AG08395 (cell line): Measurements from ENCODE around the gene PITX3.
"Not testable (repeated sequence)": the region's sequence is repeated elsewhere in the genome, so short reads cannot be mapped to it uniquely, and the experiment has no call there.

ENCODE experiments used
- DNase-seq: peaks from one replicate; pipeline ENCODE4 v3.0.0; 2012; ENCODE audit warnings: mixed read lengths, low spot score

PITX3 gene

DNA sequence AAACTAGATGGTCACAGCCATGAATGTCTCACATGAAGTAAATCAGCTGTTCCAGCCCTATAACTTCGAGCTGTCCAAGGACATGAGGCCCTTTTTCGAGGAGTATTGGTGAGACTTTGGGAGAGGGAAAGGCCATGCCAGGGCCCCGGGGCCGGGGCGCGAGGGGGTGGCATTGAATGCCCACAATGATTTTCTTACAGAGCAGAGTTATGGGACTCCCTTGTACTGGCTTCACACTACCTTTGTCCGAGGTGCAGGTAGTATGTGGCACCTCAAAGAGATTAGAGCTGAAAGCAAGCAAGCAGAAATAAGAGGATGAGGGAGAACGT, 14.8 kb downstream of the PITX3 start:
- no peak for DNase-seq

DNA sequence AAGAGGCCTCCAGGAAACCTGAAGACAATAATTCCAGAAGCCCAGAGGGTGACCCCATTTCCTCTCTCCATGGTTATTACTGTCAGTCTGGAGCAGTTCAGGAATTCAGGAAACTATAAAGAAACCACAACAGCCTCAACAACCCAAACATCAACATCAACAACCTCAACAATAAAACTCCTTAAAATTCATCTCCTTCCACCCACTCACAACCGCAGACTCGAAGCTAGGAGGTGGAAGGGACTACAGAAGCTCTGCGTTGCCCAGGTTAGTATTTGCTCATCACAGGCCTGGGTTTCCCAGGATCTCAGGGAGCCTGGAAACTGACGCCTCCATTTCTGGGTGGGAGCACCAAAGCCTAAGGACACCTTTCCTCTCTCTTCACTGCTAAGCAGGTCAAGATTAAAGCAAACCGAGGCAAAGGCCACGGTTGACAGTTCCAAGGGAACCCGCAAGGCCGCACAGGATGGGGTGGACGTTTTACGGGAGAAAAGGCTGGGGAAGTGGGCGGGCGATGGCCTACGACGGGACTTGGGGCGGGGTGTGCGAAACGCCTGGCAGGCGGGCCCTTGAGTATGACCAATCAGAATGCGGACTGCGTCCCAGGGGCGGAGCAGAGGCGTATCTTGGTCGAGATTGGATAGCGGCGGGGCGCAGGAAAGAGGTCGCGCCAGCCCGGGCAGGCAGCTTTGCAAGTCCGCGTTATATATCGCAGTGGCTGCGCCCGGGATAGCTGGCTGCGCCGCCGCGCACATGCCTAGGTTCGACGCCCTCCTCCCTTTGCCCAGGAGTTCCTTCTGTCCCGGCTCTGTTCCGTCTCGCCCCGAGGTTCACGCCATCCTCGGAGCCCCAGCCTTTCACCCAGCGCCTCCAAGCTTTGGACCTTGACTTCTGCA, 15.4 kb downstream of the PITX3 start, which contains the start of gene ELOVL3:
Gene ELOVL3 (plus strand): TSS at position 654 of the 896 bp plus-strand sequence. CDS start 250 bp downstream, outside the sequence.
- peak; percentile 98 for DNase-seq

DNA sequence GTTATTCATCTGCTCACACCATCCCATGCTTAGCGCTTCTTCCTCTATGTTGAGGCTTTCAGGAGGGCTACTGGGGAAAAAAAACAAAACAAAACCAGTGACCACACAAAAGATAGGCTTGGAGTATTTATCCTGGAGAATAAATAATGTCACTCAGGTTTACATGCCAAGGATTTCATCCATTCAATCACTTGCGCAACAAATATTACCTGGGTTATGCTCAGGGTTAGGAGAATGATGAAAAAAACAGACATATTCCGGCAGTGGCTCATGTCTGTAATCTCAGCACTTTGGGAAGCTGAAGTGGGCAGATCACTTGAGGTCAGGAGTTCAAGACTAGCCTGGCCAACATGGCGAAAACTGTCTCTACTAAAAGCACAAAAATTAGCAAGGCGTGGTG, 18.5 kb downstream of the PITX3 start:
- DNase-seq, result no peak

DNA sequence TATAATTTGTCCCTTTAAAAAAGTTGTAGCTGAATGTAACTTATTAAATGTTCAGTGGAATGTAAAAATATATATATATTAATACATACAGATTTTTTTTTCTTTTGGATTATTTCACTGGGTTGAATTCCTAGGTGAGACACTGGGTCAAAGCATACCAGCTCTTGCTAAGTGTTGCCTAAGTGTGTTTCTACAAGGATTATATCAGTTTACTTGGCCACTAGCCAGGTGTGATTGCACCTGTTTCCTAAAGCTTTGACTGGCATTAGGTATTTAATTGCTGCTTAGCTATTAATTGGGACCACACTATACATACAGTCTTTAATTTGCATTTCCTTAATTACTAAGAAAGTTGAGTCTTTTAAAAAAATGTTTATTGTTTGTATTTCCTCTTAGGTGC, 20.7 kb downstream of the PITX3 start:
- no peak for DNase-seq

DNA sequence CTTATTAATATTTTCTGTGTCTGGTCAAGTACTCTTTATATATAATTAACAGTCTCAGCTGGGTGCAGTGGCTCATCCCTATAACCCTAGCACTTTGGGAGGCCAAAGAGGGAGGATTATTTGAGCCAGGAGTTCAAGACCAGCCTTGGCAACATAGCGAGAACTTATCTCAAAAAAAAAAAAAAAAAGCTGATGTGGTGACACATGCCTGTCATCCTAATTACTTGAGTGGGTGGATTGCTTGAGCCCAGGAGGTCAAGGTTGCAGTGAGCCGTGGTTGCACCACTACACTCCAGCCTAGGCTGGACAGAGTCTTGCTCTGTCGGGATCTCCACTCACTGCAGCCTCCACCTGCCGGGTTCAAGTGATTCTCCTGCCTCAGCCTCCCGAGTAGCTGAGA, 21.9 kb downstream of the PITX3 start:
- no peak for DNase-seq

DNA sequence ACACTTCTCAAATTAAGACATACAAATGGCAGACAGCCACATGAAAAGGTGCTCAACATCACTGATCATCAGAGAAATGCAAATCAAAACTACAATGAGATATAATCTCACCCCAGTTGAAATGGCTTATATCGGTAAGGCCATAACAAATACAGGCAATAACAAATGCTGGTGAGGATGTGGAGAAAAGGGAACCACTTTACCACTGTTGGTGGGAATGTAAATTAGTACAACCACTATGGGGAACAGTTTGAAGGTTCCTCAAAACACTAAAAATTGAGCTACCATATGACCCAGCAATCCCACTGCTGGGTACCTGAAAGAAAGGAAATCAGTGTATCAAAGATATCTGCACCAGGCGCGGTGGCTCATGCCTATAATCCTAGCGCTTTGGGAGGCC, 27.7 kb downstream of the PITX3 start:
- not testable (repeated sequence) for DNase-seq

DNA sequence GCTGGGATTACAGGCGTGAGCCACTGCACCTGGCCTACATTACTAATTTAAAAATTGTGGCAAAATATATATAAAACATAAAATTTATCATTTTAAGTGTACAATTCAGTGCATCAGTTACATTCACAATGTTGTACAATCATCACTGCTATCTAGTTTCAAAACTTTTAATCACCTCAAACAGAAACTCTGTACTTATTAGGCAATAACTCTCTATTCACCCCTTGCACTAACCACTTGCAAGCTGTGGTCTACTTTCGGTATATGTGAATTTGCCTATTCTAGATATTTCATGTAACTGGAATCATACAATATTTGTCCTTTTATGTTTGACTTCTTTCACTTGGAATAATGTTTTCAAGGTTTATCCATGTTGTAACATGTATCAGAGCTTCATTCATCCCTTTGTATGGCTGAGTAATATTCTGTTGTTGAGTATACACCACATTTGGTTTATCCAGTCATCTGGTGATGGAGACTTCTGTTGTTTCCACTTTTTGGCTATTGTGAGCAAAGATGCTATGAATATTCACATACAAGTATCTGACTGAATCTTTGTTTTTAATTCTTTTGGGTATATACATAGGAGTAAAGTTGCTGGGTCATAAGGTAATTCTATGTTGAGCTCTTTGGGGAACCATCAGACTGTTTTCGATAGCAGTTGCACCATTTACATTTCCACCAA, 29.6 kb downstream of the PITX3 start:
- DNase-seq, result no peak

DNA sequence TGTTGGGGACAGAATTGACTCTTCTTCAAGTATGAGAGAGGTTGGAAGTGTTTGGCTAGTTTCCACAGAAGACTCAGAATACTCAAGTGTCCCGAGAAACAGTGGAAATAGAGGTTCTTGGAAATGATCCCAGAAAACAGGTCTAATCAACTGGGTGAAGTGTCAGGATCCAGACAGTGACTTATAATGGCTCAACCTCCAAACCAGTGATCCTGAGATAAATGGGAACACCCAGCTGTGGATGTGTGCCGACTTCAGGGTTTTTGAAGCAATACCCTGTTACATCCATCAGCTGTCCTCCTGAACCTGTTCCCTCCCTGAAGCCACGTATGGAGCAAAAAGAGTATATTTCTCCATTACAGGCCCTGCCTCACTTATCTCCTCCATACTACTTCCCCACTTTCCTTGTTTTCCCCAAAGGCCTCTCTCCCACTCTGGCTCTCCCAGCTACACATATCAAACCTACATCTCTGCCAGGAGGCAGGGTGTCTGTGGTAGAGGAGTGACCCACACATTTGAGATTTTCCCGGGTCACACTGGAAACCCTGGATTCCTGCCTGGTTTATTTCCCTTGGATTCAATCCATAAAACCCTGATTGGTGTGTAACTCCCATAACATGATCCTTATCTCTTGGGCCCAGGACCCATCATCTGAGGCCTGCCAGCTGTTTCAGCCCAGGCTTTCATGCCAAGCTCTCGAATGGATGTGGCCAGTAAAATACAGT, 32.8 kb downstream of the PITX3 start:
- no peak for DNase-seq

DNA sequence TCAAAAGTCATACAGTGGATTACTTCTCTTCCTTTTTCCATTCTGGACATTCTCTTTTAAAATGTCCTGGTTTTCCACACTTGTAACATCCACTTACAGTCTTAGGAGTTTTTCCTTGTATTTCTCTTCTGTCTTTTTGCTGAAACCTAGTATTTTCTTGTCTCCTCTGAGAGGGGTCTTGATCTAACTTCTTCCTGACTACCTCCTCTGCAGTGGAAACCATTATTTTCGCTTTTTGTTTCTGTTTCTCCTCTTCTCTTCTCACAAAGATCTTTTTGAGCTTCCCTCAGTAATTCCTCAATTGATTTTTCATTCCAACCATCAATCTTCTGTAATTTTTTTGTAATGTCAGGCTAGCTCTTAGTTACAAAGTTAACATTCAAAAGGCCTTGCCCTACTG, 38.9 kb downstream of the PITX3 start:
- no peak for DNase-seq

DNA sequence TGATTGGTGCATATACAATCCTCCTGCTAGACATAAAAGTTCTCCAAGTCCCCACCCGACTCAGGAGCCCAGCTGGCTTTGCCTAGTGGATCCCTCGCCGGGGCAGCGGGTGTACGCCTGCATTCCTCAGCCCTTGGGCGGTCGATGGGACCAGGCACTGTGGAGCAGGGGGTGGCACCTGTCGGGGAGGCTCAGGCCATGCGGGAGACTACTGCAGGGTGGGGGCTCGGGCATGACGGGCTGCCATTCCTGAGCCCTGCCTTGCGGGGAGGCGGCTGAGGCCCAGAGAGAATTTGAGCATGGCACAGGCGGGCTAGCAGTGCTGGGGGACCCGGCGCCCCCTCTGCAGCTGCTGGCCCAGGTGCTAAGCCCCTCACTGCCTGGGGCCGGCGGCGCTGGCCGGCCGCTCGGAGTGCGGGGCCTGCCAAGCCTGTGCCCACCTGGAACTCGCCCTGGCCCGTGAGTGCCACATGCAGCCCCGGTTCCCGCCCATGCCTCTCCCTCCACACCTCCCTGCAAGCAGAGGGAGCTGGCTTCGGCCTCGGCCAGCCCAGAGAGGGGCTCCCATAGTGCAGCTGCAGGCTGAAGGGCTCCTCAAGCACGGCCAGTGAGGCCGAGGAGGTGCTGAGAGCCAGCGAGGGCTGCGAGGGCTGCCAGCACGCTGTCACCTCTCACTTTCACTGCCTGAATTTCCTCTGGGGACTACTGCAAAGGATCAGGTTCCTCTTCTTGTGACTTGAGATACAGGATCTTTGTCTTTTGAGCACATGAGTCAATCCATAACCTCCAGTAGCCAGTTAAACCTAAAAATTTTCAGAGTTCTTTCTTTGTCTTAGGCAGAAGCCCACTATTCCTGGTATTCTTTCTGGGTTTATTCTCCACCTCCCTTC, 40.3 kb downstream of the PITX3 start:
- DNase-seq, result no peak

DNA sequence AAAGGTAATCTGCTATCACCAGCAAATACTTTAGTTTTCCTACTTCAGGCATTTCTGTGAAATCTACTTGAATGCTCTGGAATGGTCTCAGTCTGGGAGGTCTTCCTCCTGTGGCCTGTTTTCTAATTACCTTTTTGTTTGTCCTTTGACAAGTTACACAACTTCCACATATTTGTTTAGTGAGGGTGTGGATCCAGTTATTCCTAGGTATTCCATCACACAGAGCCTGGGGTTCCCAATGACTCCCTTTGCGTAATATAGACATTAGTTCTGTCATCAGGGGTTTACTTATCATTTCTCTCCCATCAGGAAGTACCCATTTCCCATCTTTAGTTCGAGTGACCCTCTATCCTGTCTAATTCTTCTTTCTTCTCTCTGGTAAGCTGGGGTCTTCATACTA, 43.3 kb downstream of the PITX3 start:
- DNase-seq, result no peak

DNA sequence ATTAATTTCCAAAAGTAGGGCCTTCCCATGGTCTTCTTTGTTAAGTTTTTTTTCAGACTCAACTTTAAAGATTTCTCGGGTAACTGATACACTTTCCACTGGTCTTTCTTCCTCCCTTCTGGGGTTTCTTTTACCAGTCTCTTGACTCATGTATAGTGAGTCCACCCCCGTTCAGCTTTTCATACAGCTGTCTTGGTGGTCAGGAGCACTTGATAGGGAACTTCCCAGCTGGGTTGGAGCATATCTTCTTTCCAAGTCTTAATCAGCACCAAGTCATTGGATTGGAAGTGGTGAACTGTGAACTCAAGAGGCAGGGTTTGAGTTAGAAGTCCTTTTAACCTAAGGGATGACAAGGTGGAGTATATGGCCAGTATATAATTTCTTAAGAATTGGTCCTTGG, 44.4 kb downstream of the PITX3 start:
- DNase-seq, result no peak

DNA sequence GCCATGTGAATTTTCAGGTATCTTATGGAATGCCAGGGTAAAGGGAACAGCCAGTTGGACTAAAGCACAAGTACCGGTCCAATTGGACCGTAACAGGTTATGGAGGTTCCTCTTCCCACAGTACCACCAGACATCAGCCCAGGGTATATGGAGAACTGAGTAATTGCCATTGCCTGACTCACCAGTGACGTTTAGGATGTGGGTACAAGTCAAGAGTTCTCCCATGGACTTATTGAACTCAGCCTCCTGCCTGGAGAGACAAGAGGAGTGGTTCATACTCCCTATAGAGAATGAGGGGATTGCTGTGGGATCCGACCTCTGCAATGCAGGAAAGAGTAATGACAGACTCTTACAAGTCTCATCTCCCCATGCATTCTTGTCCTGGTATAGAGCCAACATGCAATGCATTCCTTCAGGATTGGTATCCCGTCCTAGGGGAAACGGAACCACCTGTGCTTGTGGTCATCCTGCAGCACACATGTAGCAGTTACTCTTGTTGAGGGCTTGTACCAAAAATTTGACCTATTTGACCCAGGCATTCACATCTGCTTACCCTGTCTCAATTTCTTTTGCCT, 45.9 kb downstream of the PITX3 start:
- DNase-seq, result no peak

DNA sequence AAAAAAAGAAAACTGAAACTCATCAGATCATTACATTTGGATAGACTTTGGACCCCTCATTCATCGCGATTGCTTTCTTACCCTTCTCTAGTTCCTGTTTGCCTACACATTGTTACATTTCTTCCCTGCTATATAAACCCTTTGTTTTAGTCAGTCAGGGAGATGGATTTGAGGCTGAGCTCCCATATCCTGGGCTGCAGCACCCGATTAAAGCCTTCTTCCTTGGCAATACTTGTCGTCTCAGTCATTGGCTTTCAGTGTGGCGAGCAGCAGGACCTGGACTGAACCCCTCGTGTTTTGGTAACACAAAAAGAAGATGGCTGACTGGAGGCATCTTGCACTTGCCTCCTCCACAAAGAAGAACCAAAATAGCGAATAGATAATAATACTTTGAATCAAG, 49.4 kb downstream of the PITX3 start:
- no peak for DNase-seq

DNA sequence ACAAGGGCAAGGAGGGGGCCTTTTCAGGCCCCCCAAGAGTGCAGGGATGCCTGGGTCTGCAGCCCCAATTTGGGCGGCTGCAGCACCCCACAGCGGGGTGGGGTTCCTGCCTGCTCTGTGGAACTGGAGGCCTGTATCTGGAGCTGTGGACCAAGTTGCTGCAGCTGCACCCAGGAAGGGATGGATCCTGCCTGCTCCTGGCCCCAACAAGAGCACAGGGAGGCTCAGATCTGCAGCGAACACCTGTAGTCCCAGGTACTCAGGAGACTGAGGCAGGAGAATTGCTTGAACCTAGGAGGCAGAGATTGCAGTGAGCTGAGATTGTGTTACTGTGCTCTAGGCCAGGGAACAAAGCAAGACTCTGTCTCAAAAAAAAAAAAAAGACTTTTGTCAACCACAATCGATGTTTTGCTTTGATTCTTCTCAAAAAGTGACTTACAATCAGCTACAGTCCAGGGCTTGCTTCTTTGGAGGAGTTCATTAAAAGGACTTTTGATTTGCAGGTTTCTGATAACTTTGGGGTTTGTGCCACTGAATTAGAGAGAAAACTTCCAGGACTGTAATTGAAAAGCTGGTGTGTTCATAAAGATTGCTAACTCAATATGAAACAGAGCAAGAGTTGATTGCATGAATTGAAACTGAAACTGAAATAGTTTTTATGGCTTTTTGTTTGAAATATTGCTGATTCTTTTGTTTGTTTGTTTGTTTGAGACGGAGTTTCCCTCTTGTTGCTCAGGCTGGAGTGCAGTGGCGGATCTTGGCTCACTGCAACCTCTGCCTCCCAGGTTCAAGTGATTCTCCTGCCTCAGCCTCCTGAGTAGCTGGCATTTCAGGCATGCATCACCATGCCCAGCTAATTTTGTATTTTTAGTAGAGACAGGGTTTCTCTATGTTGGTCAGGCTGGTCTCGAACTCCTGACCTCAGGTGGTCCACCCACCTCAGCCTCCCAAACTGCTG, 52.1 kb downstream of the PITX3 start:
- DNase-seq, result not testable (repeated sequence)

DNA sequence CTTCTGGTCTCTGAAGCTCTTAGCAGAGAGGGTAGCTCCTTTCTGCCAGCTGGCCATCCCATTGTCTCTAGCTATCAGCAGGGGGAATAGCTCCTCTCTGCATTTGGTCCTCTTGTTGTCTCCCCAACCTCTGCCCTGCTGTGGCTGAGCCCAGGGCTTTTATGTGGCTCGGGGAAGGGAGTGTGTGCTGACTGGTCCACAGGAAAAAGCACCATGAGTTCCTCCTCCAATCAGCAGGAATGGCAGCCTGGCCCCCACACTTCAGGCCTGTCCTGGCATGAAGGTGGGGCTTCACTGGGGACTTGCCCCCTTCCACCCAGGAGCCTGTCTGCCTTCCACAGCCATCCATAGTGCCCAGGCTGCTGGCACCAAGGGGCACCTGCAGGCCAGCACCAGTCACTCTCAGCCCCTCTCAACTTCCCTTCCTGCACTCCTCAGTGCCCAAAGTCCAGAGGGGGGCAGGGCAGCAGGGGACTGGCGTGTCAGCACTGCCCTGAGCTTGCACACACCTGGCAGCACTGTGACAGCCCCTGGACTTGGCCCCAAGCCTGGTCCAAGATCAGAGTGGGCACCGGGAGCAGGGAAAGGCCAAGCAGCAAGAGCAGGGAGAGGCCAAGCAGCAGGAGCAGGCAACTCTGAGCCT, 52.9 kb downstream of the PITX3 start:
- no peak for DNase-seq

DNA sequence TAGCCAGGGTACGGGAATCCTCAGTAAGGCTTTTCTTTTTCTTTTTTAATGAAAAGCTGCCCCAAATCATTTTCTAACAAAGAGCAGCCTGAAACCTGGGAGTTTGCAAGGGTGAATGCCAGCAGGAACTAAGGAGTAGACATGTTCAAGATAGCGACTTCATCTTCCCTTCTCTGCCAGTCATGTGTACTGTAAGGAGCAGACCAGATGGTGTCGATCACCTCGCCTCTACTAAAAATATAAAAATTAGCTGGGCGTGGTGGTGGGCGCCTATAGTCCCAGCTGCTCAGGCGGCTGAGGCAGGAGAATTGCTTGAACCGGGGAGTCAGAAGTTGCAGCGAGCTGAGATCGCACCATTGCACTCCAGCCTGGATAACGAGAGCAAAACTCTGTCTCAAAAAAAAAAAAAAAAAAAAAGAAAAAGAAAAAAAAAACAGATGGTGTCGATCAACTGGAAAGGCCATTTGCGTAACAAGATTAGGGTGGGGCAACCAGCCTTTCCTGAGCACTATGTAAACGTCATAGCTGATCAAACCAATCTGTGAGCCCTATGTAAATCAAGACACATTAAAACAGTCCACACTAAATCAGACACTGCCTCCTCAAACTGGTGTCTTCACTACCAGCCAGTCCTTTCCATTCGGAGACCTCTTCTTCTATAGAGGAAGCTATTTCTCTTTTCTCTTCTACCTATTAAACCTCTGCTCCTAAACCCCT, 55.3 kb downstream of the PITX3 start:
- DNase-seq, result peak; percentile 28

DNA sequence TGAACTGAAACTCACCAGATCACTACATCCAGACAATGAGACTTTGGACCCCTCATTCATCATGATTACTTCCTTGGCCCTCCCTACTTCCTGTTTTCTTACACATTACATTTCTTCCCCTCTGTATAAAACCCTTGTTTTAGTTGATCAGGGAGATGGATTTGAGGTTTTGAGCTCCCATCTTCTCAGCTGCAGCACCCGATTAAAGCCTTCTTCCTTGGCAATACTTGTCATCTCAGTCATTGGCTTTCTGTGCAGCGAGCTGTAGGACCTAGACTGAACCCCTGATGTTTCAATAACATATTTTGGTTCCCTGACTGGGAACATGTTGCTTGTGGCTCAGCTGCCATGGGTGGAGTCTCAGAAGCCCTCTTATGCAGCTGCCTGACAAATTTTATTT, 56.0 kb downstream of the PITX3 start:
- no peak for DNase-seq

DNA sequence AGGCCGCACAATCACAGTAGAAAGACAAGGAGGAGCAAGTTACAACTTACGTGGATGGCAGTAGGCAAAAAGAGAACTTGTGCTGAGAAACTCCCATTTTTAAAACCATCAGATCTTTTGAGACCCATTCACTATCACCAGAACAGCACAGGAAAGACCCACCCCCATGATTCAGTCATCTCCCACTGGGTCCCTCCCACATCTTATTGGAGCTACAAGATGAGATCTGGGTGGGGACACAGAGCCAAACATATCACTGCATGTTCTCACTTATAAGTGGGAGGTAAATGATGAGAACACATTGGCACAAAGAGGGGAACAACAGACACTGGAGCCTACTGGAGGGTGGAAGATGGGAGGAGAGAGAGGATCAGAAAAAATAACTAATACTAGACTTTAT, 56.7 kb downstream of the PITX3 start:
- no peak for DNase-seq
